Fibroblast of lung (primary cell): Measurements from ENCODE around the gene AP3D1. TPM values are rescaled to one million over a fixed set of nuclear protein-coding genes. Genes with fewer than 3 reads are reported as not detected.

ENCODE experiments used
- DNase-seq, 2 donors: peaks; one replicate each; pipeline versions ENCODE4 v3.0.0 to v3.0.0-alpha.2; 2010; ENCODE audit warnings: low read depth in 2 of 2
- H2AFZ ChIP-seq: 2 replicates; pipeline ENCODE4 v1.5.1; 2012; ENCODE audit warnings: low read length, control low read depth, inconsistent platforms
- H3K27ac ChIP-seq: 2 replicates; pipeline ENCODE4 v1.5.1; 2011; ENCODE audit warnings: low read length, control low read depth; ENCODE audit not compliant: insufficient read depth
- H3K27me3 ChIP-seq: 2 replicates; pipeline ENCODE4 v1.5.1; 2011; ENCODE audit warnings: mild to moderate bottlenecking, low read length; ENCODE audit not compliant: control insufficient read depth, insufficient read depth
- H3K36me3 ChIP-seq: 2 replicates; pipeline ENCODE4 v1.5.1; 2011; ENCODE audit warnings: low read length; ENCODE audit not compliant: control insufficient read depth, insufficient read depth
- H3K4me1 ChIP-seq: 2 replicates; pipeline ENCODE4 v1.5.1; 2011; ENCODE audit warnings: low read length; ENCODE audit not compliant: control insufficient read depth, insufficient read depth; ENCODE audit errors: extremely low read depth
- H3K4me2 ChIP-seq: 2 replicates; pipeline ENCODE4 v1.5.1; 2011; ENCODE audit warnings: low read length, control low read depth; ENCODE audit not compliant: insufficient read depth; ENCODE audit errors: extremely low read depth
- H3K4me3 ChIP-seq, 4 experiments: fragments of 200-600 bp in 1 of 4; sonication (generic) in 1 of 4; replicated peaks in 1 of 4; 2 replicates each; pipeline ENCODE4 v1.5.1; 2011 to 2016; ENCODE audit warnings: low read length in 4 of 4, low read depth in 3 of 4, mild to moderate bottlenecking in 3 of 4, control low read depth in 2 of 4, inconsistent platforms in 1 of 4, mixed read lengths in 1 of 4; ENCODE audit not compliant: insufficient read depth in 1 of 4; ENCODE audit errors: control extremely low read depth in 1 of 4
- H3K79me2 ChIP-seq: 2 replicates; pipeline ENCODE4 v1.5.1; 2012; ENCODE audit warnings: mild to moderate bottlenecking, low read length, inconsistent platforms; ENCODE audit not compliant: control insufficient read depth, insufficient read depth
- H3K9ac ChIP-seq: 2 replicates; pipeline ENCODE4 v1.5.1; 2011; ENCODE audit warnings: mild to moderate bottlenecking, low read length, control low read depth; ENCODE audit not compliant: insufficient read depth
- H3K9me3 ChIP-seq: 2 replicates; pipeline ENCODE4 v1.5.1; 2012; ENCODE audit warnings: low read depth, low read length; ENCODE audit not compliant: control insufficient read depth, insufficient read depth
- H4K20me1 ChIP-seq: 2 replicates; pipeline ENCODE4 v1.5.1; 2011; ENCODE audit warnings: low read length; ENCODE audit not compliant: control insufficient read depth, insufficient read depth; ENCODE audit errors: extremely low read depth
- EZH2 ChIP-seq: IDR thresholded peaks from 2 replicates; pipeline ENCODE4 v1.5.1; 2012; ENCODE audit warnings: low read length, control low read depth, mild to moderate bottlenecking; ENCODE audit errors: missing control alignments
- polyA plus RNA-seq, 2 donors: library from polyadenylated mRNA; depleted of rRNA in 1 of 2; stranded (reverse) in 1 of 2; unstranded in 1 of 2; fragments of >200 nt; gene quantifications; 2 replicates each; pipeline ENCODE4 v1.2.1, GENCODE V29; 2011 to 2012; ENCODE audit warnings: missing spikeins in 1 of 2
- total RNA-seq: library from RNA; depleted of rRNA; stranded (reverse); fragments of >200 nt; gene quantifications from 2 replicates; pipeline ENCODE4 v1.2.1, GENCODE V29; 2014
- TF ChIP-seq, protein P1 (sequence below), 2 donors: IDR thresholded peaks in 1 of 2; conservative IDR thresholded peaks in 1 of 2; 1 replicate in 1 of 2; 2 replicates in 1 of 2; pipeline ENCODE4 v1.5.1; 2011 to 2012; ENCODE audit warnings: low read length in 2 of 2, control low read depth in 1 of 2, inconsistent platforms in 1 of 2, low read depth in 1 of 2, mild to moderate bottlenecking in 1 of 2

Gene AP3D1
- total and polyA plus RNA-seq, 2 donors (not counting 1 experiment from before 2014, with no cell fraction given) = 68.0 to 99.9 TPM

DNA sequence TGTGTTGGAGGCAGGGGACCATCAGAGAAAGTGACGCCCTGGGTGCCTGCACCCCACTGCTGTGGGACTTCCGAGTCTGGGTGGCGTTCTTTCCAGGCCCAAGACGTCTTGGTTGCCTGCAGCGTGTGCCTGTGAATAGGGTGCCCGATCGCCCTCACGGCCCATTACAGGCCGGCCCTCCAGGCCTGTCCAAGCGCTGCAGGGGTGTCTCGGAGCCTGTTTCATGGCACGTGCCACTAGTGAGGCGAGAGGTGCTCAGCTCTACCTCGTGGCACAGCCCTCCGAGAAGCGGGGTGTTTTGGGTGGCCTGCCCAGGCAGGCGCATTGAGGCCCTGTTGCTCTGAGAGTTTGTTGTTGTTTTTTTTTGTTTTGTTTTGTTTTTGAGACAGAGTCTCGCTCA is 42.4 kb upstream of the AP3D1 start:
- Histone ChIP-seq H3K4me1 (peaks cover 5% of the 10 kb centered on the region), H3K4me2 (no peak overlapping the region), H3K79me2 (peaks cover 80% of the 10 kb centered on the region), H3K27ac (no peak overlapping the region), H2AFZ (no peak overlapping the region), H3K36me3 (peaks cover 54% of the 10 kb centered on the region), H3K4me3 (no peak overlapping the region), H4K20me1 (no peaks in the 10 kb centered on the region), H3K27me3 (no peaks in the 10 kb centered on the region), H3K9me3 (no peaks in the 10 kb centered on the region), H3K9ac (no peak overlapping the region)
- TF ChIP-seq EZH2 = no peak
- TF ChIP-seq, protein P1, sequence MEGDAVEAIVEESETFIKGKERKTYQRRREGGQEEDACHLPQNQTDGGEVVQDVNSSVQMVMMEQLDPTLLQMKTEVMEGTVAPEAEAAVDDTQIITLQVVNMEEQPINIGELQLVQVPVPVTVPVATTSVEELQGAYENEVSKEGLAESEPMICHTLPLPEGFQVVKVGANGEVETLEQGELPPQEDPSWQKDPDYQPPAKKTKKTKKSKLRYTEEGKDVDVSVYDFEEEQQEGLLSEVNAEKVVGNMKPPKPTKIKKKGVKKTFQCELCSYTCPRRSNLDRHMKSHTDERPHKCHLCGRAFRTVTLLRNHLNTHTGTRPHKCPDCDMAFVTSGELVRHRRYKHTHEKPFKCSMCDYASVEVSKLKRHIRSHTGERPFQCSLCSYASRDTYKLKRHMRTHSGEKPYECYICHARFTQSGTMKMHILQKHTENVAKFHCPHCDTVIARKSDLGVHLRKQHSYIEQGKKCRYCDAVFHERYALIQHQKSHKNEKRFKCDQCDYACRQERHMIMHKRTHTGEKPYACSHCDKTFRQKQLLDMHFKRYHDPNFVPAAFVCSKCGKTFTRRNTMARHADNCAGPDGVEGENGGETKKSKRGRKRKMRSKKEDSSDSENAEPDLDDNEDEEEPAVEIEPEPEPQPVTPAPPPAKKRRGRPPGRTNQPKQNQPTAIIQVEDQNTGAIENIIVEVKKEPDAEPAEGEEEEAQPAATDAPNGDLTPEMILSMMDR (conservative IDR thresholded peaks at IDR 0.05 in 1 of 2, IDR thresholded peaks at IDR 0.05 in 1 of 2; ENCODE audit: low read depth in 1 of 2, low read length in 2 of 2) = no peak
- DNase-seq = no peak

- no peaks in the 10 kb centered on the region for H3K9me3 ChIP-seq
- TF ChIP-seq, protein P1 (conservative IDR thresholded peaks at IDR 0.05 in 1 of 2, IDR thresholded peaks at IDR 0.05 in 1 of 2; ENCODE audit: low read depth in 1 of 2, low read length in 2 of 2) = no peak
- no peak for TF ChIP-seq EZH2
- no peak for DNase-seq
- no peak overlapping the region for H2AFZ ChIP-seq
- no peaks in the 10 kb centered on the region for H3K27me3 ChIP-seq
- H3K4me3 ChIP-seq = no peak overlapping the region
- no peak overlapping the region for H3K4me2 ChIP-seq
- H3K36me3 ChIP-seq = peaks cover 56% of the 10 kb centered on the region
- H3K27ac ChIP-seq = no peak overlapping the region
- peaks cover 80% of the 10 kb centered on the region for H3K79me2 ChIP-seq
- peaks cover 5% of the 10 kb centered on the region for H3K4me1 ChIP-seq
- no peaks in the 10 kb centered on the region for H4K20me1 ChIP-seq
- no peak overlapping the region for H3K9ac ChIP-seq
Measured at GRCh38 chr19:2192862-2193261, 41.5 kb upstream of the AP3D1 start.

DNA sequence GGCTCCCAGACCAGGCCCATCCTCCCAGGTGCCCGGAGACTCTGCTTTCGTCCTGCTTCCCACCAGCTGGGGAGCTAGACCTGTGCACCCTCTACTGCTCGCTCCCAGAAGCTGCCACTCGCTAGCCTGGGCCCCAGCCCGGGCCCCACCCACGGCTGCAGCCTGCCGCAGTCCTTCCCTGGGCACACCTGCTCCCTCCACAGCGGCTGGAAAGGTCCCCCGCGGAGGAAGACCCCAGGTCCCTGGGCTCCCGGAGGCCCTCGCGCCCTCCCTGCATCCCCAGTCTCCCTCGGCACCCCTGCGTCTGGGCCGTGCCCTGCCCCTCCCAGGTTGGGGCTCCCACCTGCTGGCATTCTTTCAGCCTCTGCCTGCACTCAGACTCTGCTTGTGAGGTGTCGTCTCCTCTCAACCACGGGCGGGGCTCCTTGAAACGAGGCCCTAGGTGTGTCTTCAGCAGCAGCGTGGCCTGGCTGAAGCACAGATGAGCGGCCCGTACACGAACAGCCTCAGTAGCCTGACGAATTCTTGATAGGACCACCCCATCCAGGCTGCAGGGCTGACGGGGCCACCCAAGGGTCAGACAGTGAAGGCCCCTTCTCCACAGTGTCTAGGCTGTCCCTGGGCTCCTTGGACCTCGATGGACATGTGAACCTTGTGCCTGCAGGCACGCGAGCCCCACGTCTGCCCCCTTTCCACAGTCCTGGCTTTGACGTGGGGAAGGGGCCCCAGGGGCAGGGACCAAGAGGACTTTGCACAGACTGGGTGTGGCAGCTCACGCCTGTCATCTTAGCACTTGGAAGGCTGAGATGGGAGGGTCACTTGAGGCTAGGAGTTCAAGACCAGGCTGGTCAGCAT is 40.3 kb upstream of the AP3D1 start:
- peaks cover 13% of the 10 kb centered on the region for H3K4me1 ChIP-seq
- no peak overlapping the region for H3K4me2 ChIP-seq
- no peak for TF ChIP-seq EZH2
- TF ChIP-seq, protein P1 (conservative IDR thresholded peaks at IDR 0.05 in 1 of 2, IDR thresholded peaks at IDR 0.05 in 1 of 2; ENCODE audit: low read depth in 1 of 2, low read length in 2 of 2) = no peak
- no peak overlapping the region for H3K4me3 ChIP-seq
- no peaks in the 10 kb centered on the region for H4K20me1 ChIP-seq
- H3K36me3 ChIP-seq = peaks cover 53% of the 10 kb centered on the region
- H3K79me2 ChIP-seq = peaks cover 76% of the 10 kb centered on the region
- H2AFZ ChIP-seq = no peak overlapping the region
- no peak overlapping the region for H3K9ac ChIP-seq
- DNase-seq = no peak
- H3K27ac ChIP-seq = no peak overlapping the region
- H3K9me3 ChIP-seq = no peaks in the 10 kb centered on the region
- H3K27me3 ChIP-seq = no peaks in the 10 kb centered on the region
